CD4-positive, alpha-beta T cell treated with Interleukin-6 for 4 hours (primary cell): Measurements from ENCODE around the gene TAS2R20.
"Not testable (repeated sequence)": the region's sequence is repeated elsewhere in the genome, so short reads cannot be mapped to it uniquely, and the experiment has no call there.

Source experiments
- DNase-seq: peaks from one replicate; pipeline ENCODE4 v3.0.0-alpha.2; 2020; ENCODE audit warnings: mixed read lengths

The TAS2R20 gene

GRCh38 chr12:10998204-10998603, at the start of gene TAS2R20:
Gene TAS2R20 (minus strand): TSS chr12:10998304. CDS start chr12:10997875, 429 bp downstream.
- DNase-seq: no peak

- not testable (repeated sequence) for DNase-seq
Measured at GRCh38 chr12:11041366-11041765, 43.3 kb upstream of the TAS2R20 start.

- DNase-seq: no peak
Measured at GRCh38 chr12:11040162-11040561, 42.1 kb upstream of the TAS2R20 start.

- no peak for DNase-seq
Measured at GRCh38 chr12:11039171-11039570, 41.1 kb upstream of the TAS2R20 start.

GRCh38 chr12:11033959-11034358, 35.9 kb upstream of the TAS2R20 start:
- DNase-seq: not testable (repeated sequence)

- no peak for DNase-seq
Measured at GRCh38 chr12:11031307-11031706, 33.2 kb upstream of the TAS2R20 start, which contains the start of gene TAS2R31. Gene TAS2R31 (minus strand): TSS chr12:11031407. CDS start chr12:11031335, 72 bp downstream.

- DNase-seq: no peak
Measured at GRCh38 chr12:11026118-11026517, 28.0 kb upstream of the TAS2R20 start.

GRCh38 chr12:11023387-11023786, 25.3 kb upstream of the TAS2R20 start:
- DNase-seq: no peak

GRCh38 chr12:11022520-11022919, 24.4 kb upstream of the TAS2R20 start, which contains the start of gene TAS2R19:
Gene TAS2R19 (minus strand): TSS chr12:11022620. CDS start chr12:11022571, 49 bp downstream.
- DNase-seq: no peak

- no peak for DNase-seq
Measured at GRCh38 chr12:11016937-11017336, 18.8 kb upstream of the TAS2R20 start.

- DNase-seq: no peak
Measured at GRCh38 chr12:11015775-11016430, 17.8 kb upstream of the TAS2R20 start.

- no peak for DNase-seq
Measured at GRCh38 chr12:11014234-11014633, 16.1 kb upstream of the TAS2R20 start.

- no peak for DNase-seq
Measured at GRCh38 chr12:11007608-11008007, 9.5 kb upstream of the TAS2R20 start.

- no peak for DNase-seq
Measured at GRCh38 chr12:10994307-10994706, 3.8 kb downstream of the TAS2R20 start.

- no peak for DNase-seq
Measured at GRCh38 chr12:10989107-10989506, 9.0 kb downstream of the TAS2R20 start.

GRCh38 chr12:10986812-10987211, 11.3 kb downstream of the TAS2R20 start, which contains the start of gene TAS2R50:
Gene TAS2R50 (minus strand): TSS chr12:10986912. CDS start chr12:10986860, 52 bp downstream.
- DNase-seq: no peak

GRCh38 chr12:10982244-10982643, 15.9 kb downstream of the TAS2R20 start:
- peak; percentile 24 for DNase-seq

GRCh38 chr12:10974965-10975364, 23.1 kb downstream of the TAS2R20 start:
- no peak for DNase-seq

GRCh38 chr12:10968765-10969456, 29.2 kb downstream of the TAS2R20 start:
- DNase-seq: no peak

- DNase-seq: no peak
Measured at GRCh38 chr12:10967409-10967808, 30.7 kb downstream of the TAS2R20 start.

GRCh38 chr12:10966314-10966713, 31.8 kb downstream of the TAS2R20 start:
- DNase-seq: no peak

GRCh38 chr12:10965476-10965875, 32.6 kb downstream of the TAS2R20 start:
- no peak for DNase-seq

GRCh38 chr12:10960211-10960610, 37.9 kb downstream of the TAS2R20 start:
- DNase-seq: no peak

GRCh38 chr12:10959804-10960203, 38.3 kb downstream of the TAS2R20 start:
- DNase-seq: no peak
